GM12801 (cell line): Measurements from ENCODE around the gene TBC1D21.

Experiments used
- TF ChIP-seq, protein P1 (sequence below): IDR thresholded peaks from one replicate; pipeline ENCODE4 v1.5.1; 2011; ENCODE audit warnings: control low read depth; ENCODE audit not compliant: insufficient read length; ENCODE audit errors: extremely low read depth

TBC1D21 gene

GRCh38 chr15:73882761-73883419, 9.5 kb downstream of the TBC1D21 start:
- TF ChIP-seq, protein P1, sequence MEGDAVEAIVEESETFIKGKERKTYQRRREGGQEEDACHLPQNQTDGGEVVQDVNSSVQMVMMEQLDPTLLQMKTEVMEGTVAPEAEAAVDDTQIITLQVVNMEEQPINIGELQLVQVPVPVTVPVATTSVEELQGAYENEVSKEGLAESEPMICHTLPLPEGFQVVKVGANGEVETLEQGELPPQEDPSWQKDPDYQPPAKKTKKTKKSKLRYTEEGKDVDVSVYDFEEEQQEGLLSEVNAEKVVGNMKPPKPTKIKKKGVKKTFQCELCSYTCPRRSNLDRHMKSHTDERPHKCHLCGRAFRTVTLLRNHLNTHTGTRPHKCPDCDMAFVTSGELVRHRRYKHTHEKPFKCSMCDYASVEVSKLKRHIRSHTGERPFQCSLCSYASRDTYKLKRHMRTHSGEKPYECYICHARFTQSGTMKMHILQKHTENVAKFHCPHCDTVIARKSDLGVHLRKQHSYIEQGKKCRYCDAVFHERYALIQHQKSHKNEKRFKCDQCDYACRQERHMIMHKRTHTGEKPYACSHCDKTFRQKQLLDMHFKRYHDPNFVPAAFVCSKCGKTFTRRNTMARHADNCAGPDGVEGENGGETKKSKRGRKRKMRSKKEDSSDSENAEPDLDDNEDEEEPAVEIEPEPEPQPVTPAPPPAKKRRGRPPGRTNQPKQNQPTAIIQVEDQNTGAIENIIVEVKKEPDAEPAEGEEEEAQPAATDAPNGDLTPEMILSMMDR = no peak

DNA sequence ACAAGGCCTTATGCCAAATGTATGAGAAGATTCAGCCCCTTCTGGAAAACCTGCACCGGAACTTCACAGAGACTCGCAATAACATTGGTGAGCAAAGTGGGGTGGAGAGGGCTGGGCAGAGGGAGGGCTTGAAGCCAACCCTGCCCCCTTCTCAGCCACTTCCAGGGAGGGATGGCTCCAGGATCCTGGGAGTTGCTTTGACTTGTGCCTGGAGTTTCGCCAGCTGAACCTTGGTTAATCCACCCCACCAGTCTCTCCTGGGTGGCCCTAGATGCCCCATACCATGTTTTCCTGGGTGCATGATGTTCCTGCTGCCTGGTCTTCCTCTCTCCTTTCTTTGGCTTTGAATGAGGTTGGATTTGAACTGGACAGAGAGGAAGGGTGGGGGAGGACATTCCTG, 10.8 kb downstream of the TBC1D21 start:
- TF ChIP-seq, protein P1 = no peak

DNA sequence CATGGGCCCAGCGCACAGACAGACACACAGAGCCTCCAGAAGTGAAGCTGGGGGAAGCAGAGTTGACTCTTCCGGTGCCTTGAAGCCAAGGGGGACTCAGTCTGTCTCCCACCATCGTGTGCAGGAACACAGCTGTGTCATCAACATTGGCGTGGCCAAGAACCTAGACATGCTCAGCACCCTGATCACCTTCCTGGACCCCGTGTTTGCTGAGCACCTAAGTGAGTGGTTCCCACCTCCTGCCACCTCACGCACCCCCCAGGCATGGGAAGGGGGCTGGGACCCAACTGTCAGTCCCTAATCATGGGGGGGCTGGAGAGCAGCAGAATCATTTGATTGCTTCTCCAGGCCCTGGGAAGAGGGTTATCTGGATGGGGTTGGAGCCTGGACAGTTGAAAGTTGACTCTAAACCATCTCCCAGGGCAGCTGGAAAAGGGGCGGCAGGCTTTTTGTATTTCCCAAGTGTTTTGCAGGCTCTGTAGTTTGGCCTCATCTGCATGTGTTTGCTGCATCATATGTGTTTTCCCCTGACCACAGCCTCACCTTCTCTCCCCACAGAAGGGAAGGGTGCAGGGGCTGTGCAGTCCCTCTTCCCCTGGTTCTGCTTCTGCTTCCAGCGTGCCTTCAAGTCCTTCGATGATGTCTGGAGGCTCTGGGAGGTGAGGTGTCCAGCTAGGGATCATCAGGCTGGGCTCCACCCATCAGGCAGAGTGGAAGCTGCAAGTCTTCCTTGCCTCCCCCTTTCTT, 12.8 kb downstream of the TBC1D21 start:
- TF ChIP-seq, protein P1 = no peak

GRCh38 chr15:73886717-73887345, 13.5 kb downstream of the TBC1D21 start:
- TF ChIP-seq, protein P1 = no peak

- TF ChIP-seq, protein P1 = no peak
Measured at GRCh38 chr15:73887481-73887880, 14.1 kb downstream of the TBC1D21 start.

GRCh38 chr15:73888224-73889041, 15.1 kb downstream of the TBC1D21 start:
- TF ChIP-seq, protein P1 = no peak
